Renal pelvis (tissue), 4 donors: Measurements from ENCODE around the gene ARL16. TPM values are rescaled to one million over a fixed set of nuclear protein-coding genes. Genes with fewer than 3 reads are reported as not detected.

ENCODE experiments used
- DNase-seq: peaks from one replicate; pipeline ENCODE4 v3.0.0-alpha.2; 2013
- polyA plus RNA-seq, 3 donors: library from polyadenylated mRNA; unstranded; fragments of 120-200 nt; gene quantifications; one replicate each; pipeline ENCODE4 v1.2.1, GENCODE V29; 2013; ENCODE audit not compliant: insufficient read length in 3 of 3

Gene ARL16
- polyA plus RNA-seq, 3 donors: 41.8 to 49.7 (median 47.0) TPM

- no peak for DNase-seq
Observed at GRCh38 chr17:81648707-81649085, 34.9 kb downstream of the ARL16 start.

- DNase-seq: no peak
Observed at GRCh38 chr17:81648013-81648706, 35.4 kb downstream of the ARL16 start.

- DNase-seq: no peak
Observed at GRCh38 chr17:81647640-81648012, 36.0 kb downstream of the ARL16 start.

GRCh38 chr17:81646869-81647600 is 36.6 kb downstream of the ARL16 start:
- DNase-seq: no peak

GRCh38 chr17:81644976-81645952 is 38.3 kb downstream of the ARL16 start:
- no peak for DNase-seq

GRCh38 chr17:81644496-81644895 is 39.1 kb downstream of the ARL16 start:
- no peak for DNase-seq

- no peak for DNase-seq
Observed at GRCh38 chr17:81641825-81642489, 41.6 kb downstream of the ARL16 start.

- no peak for DNase-seq
Observed at GRCh38 chr17:81640011-81640410, 43.6 kb downstream of the ARL16 start.

- DNase-seq: no peak
Observed at GRCh38 chr17:81638683-81639082, 44.9 kb downstream of the ARL16 start.

- peak; percentile 86 for DNase-seq
Observed at GRCh38 chr17:81636505-81637288, 46.9 kb downstream of the ARL16 start, which contains the start of the genes NPLOC4 and TSPAN10. TSS of gene NPLOC4 (minus strand) at chr17:81637112. CDS start at chr17:81636930, 182 bp downstream. TSS of gene TSPAN10 (plus strand) at chr17:81637196. CDS start at chr17:81642413, 5,217 bp downstream.

GRCh38 chr17:81635973-81636504 is 47.6 kb downstream of the ARL16 start:
- DNase-seq: no peak

- DNase-seq: no peak
Observed at GRCh38 chr17:81635431-81635830, 48.2 kb downstream of the ARL16 start.

GRCh38 chr17:81631482-81631881 is 52.1 kb downstream of the ARL16 start:
- DNase-seq: no peak

Other genes with a start within 250 kb of the ARL16 start
- gene ACTG1, start 171.0 kb downstream of the ARL16 start, polyA plus RNA-seq: 1,000 to 10,000 TPM; 2,993 to 3,342 (median 3,086) TPM
- gene FSCN2, start 155.4 kb downstream of the ARL16 start, polyA plus RNA-seq: 1 to 10 TPM; 1.2 to 2.5 (median 1.6) TPM
- 10 to 100 TPM; 27.1 to 40.7 (median 30.0) TPM for gene FAAP100, start 131.4 kb downstream of the ARL16 start, polyA plus RNA-seq
- gene NPLOC4, start 46.7 kb downstream of the ARL16 start, polyA plus RNA-seq: 10 to 100 TPM; 51.0 to 78.2 (median 73.9) TPM
- 1 to 10 TPM; 2.6 to 7.0 (median 4.2) TPM for gene TSPAN10, start 46.6 kb downstream of the ARL16 start, polyA plus RNA-seq
- 10 to 100 TPM; 11.2 to 13.4 (median 11.8) TPM for gene PDE6G, start 27.3 kb downstream of the ARL16 start, polyA plus RNA-seq
- gene OXLD1, start 17.2 kb downstream of the ARL16 start, polyA plus RNA-seq: 10 to 100 TPM; 18.9 to 24.0 (median 22.3) TPM
- 10 to 100 TPM; 16.8 to 21.9 (median 17.5) TPM for gene CCDC137, start 17.1 kb downstream of the ARL16 start, polyA plus RNA-seq
- 100 to 1,000 TPM in 1 of 3 donors, 10 to 100 TPM in 2; 95.1 to 111 (median 96.5) TPM for gene HGS, start 214 bp upstream of the ARL16 start, polyA plus RNA-seq
- 10 to 100 TPM; 47.5 to 67.4 (median 59.2) TPM for gene MRPL12, start 19.6 kb upstream of the ARL16 start, polyA plus RNA-seq
- gene SLC25A10, start 28.5 kb upstream of the ARL16 start, polyA plus RNA-seq: 10 to 100 TPM; 18.9 to 22.4 (median 22.3) TPM
- gene GCGR, start 120.4 kb upstream of the ARL16 start, polyA plus RNA-seq: 10 to 100 TPM; 11.1 to 14.0 (median 12.1) TPM
- 100 to 1,000 TPM; 102 to 124 (median 122) TPM for gene MCRIP1, start 149.5 kb upstream of the ARL16 start, polyA plus RNA-seq
- under 1 TPM in 2 of 3 donors, not detected in 1; 0.14 to 0.44 TPM for gene PPP1R27, start 151.3 kb upstream of the ARL16 start, polyA plus RNA-seq
- gene P4HB, start 176.7 kb upstream of the ARL16 start, polyA plus RNA-seq: 100 to 1,000 TPM; 415 to 451 (median 445) TPM
- gene ARHGDIA, start 187.5 kb upstream of the ARL16 start, polyA plus RNA-seq: 100 to 1,000 TPM; 171 to 228 (median 216) TPM
- gene ALYREF, start 207.8 kb upstream of the ARL16 start, polyA plus RNA-seq: 10 to 100 TPM; 63.3 to 93.8 (median 83.9) TPM
- gene ANAPC11, start 207.9 kb upstream of the ARL16 start, polyA plus RNA-seq: 100 to 1,000 TPM in 2 of 3 donors, 10 to 100 TPM in 1; 87.9 to 118 (median 117) TPM
- 1 to 10 TPM in 1 of 3 donors, under 1 TPM in 2; 0.71 to 1.2 (median 0.76) TPM for gene NPB, start 218.4 kb upstream of the ARL16 start, polyA plus RNA-seq
- gene PCYT2, start 227.6 kb upstream of the ARL16 start, polyA plus RNA-seq: 10 to 100 TPM; 49.6 to 55.1 (median 52.9) TPM
- 10 to 100 TPM; 14.0 to 21.3 (median 20.6) TPM for gene SIRT7, start 234.4 kb upstream of the ARL16 start, polyA plus RNA-seq
- 10 to 100 TPM; 12.9 to 14.9 (median 13.1) TPM for gene MAFG, start 243.9 kb upstream of the ARL16 start, polyA plus RNA-seq